Urinary bladder (tissue), 4 donors: ENCODE results near the gene KCNMB3. TPM values are rescaled to one million over a fixed set of nuclear protein-coding genes. Genes with fewer than 3 reads are reported as not detected.
"Not testable (repeated sequence)": the region's sequence is repeated elsewhere in the genome, so short reads cannot be mapped to it uniquely, and the experiment has no call there.

Source experiments
- DNase-seq: peaks from one replicate; pipeline ENCODE4 v3.0.0-alpha.2; 2015; ENCODE audit errors: extremely low spot score
- H3K27ac ChIP-seq: one replicate; pipeline ENCODE4 v1.5.1; 2013; ENCODE audit warnings: low read depth, mild to moderate bottlenecking, moderate library complexity
- H3K36me3 ChIP-seq: one replicate; pipeline ENCODE4 v1.6.1; 2013; ENCODE audit warnings: mild to moderate bottlenecking, moderate library complexity; ENCODE audit not compliant: insufficient read depth
- H3K4me1 ChIP-seq: one replicate; pipeline ENCODE4 v1.6.1; 2013; ENCODE audit warnings: mild to moderate bottlenecking, moderate library complexity; ENCODE audit not compliant: insufficient read depth
- H3K4me3 ChIP-seq: one replicate; pipeline ENCODE4 v1.5.1; 2013; ENCODE audit warnings: low read depth, low read length
- WGBS: extraction: QIAGEN DNeasy Blood & Tissue Kit; methylation state at CpG from one replicate; pipeline ENCODE4 v1.1.7; 2013; 5-methylcytosine and 5-hydroxymethylcytosine counted together
- polyA plus RNA-seq: library from polyadenylated mRNA; stranded (reverse); fragments of 200-250 nt; gene quantifications from one replicate; pipeline ENCODE4 v1.2.3, GENCODE V29; 2013
- total RNA-seq: library from RNA; depleted of rRNA; stranded (reverse); fragments of >200 nt; gene quantifications from one replicate; pipeline ENCODE4 v1.2.3, GENCODE V29; 2014
- donor health status: healthy with polysubstance abuse.
- donor health status: healthy.

The KCNMB3 gene
- total and polyA plus RNA-seq, 2 donors, result 2.5 to 6.6 TPM

DNA sequence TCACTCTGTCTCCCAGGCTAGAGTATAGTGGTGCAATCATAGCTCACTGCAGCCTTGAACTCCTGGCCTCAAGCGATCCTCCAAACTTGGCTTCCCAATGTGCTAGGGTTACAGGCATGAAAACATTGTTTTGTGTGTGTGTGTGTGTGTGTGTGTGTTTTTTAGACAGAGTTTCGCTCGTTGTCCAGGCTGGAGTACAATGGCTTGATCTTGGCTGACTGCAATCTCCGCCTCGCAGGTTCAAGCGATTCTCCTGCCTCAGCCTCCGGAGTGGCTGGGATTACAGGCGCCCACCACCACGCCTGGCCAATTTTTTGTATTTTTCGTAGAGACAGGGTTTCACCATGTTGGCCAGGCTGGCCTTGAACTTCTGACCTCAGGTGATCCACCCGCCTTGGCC, 6.8 kb upstream of the KCNMB3 start:
- H3K4me3 ChIP-seq, H3K4me1 ChIP-seq, H3K27ac ChIP-seq, DNase-seq, H3K36me3 ChIP-seq: not testable (repeated sequence)
- WGBS, result 96% methylated on average over 11 of the region's 11 CpGs

- H3K27ac ChIP-seq, result no peak overlapping the region
- H3K4me1 ChIP-seq, result no peaks in the 10 kb centered on the region
- H3K4me3 ChIP-seq, result no peak overlapping the region
- 90% methylated on average over 2 of the region's 2 CpGs for WGBS
- no peaks in the 10 kb centered on the region for H3K36me3 ChIP-seq
- DNase-seq, result no peak
Measured at GRCh38 chr3:179256813-179257212, 5.9 kb upstream of the KCNMB3 start.

GRCh38 chr3:179247289-179248015, 3.5 kb downstream of the KCNMB3 start:
- Histone ChIP-seq H3K4me1 (no peaks in the 10 kb centered on the region), H3K36me3 (no peaks in the 10 kb centered on the region), H3K4me3 (no peak overlapping the region), H3K27ac (no peak overlapping the region)
- WGBS, result 96% methylated on average over 3 of the region's 3 CpGs
- DNase-seq, result no peak

DNA sequence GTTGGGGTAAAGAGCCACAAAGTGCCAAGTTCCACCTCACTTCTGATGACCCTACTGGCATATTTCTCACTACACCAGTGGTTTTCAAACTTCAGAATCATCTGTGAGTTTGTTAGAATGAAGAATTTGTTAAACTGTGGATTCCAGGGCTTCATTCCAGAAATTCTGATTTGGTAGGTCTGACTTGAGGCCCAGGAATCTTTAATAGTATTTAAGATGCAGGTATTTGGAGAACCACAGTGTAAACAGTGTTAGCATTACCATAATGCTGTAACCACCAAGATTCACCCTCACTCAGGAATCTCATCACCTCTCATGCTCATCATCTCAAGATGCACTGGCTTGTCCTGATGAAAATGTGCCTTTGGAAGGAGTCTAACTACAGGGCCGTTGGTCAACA, 6.0 kb downstream of the KCNMB3 start:
- no peaks in the 10 kb centered on the region for H3K4me1 ChIP-seq
- no peak for DNase-seq
- H3K36me3 ChIP-seq, result no peaks in the 10 kb centered on the region
- H3K27ac ChIP-seq, result no peak overlapping the region
- H3K4me3 ChIP-seq, result no peak overlapping the region
- 86% methylated on average over 1 of the region's 1 CpG for WGBS

DNA sequence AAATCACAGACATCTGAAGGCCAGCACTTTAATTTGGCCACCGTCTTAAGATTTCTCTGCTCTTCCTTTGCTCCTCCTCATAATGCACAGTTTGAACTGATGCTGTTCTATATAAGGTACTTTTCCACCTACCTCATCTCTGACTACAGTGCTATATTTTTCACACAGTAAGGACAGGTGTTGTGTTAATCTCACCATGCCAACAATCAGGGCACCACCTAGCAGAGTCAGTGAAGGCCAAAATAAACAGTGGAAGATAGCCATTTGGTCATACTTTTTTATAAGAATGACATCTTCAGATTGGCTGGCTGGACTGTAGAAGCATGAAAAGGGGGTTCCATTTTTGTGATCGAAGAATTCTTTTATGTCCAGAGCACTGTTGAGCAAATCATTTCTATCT, 8.1 kb downstream of the KCNMB3 start:
- H3K27ac ChIP-seq, DNase-seq, H3K4me1 ChIP-seq, H3K4me3 ChIP-seq, H3K36me3 ChIP-seq: not testable (repeated sequence)
- 96% methylated on average over 1 of the region's 2 CpGs for WGBS

DNA sequence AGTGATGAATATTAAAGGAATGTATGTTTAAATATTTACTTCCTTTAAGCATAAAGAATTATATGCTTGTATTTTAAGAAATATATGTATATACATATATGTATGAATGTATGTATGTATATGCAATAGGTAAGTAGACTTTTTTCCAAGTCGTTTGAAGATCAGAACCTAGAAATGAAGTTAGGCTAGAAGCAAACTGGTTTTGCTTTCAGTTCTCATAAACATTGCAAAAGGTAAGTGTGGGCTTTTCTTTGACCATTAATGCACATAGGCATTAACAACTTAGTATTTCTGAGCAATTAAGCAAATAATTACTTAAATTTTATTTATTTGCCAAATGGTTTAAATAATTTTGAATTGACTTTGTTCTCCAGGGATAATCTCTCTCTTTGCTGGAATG, 10.6 kb downstream of the KCNMB3 start:
- not testable (repeated sequence) for DNase-seq, H3K4me3 ChIP-seq, H3K4me1 ChIP-seq, H3K27ac ChIP-seq, H3K36me3 ChIP-seq
- WGBS, result 51% methylated on average over 1 of the region's 1 CpG

DNA sequence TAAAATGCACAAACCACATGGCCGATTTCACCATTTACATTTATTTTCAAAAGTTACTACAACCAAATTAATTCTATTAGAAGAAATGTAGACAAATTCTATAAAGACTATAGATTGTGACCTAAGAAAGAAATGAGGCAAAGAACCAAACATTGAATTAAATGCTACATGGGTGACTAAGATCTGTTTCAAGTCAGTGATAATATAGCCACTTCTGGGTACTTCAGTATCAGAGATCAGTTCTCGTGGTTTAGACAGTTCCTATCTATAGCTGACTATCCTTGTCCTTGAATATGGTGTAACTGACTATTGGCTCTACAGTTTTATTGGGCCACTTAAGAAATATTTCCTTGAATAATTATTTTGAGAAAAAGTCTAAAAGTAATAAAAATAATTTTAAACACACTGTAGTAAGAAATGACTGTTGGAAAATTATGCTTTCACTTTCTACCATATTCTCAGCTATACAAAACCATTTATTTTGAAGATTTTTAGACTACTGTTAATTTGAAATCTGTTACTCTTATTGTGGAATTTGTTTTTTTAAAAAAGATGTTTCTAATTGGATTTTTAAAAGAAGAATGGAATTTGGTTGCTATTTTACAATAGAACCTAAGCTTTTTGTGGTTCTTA, 14.1 kb downstream of the KCNMB3 start:
- 92% methylated on average over 2 of the region's 2 CpGs for WGBS
- DNase-seq, result no peak
- Histone ChIP-seq H3K27ac (no peak overlapping the region), H3K4me1 (no peaks in the 10 kb centered on the region), H3K4me3 (no peak overlapping the region), H3K36me3 (peaks cover 3% of the 10 kb centered on the region)

GRCh38 chr3:179234199-179234598, 16.7 kb downstream of the KCNMB3 start:
- WGBS, result 90% methylated on average over 4 of the region's 4 CpGs
- H3K4me1 ChIP-seq, result no peaks in the 10 kb centered on the region
- DNase-seq, result no peak
- no peak overlapping the region for H3K4me3 ChIP-seq
- H3K36me3 ChIP-seq, result peaks cover 3% of the 10 kb centered on the region
- no peak overlapping the region for H3K27ac ChIP-seq

- peaks cover 3% of the 10 kb centered on the region for H3K36me3 ChIP-seq
- no peaks in the 10 kb centered on the region for H3K4me1 ChIP-seq
- WGBS, result 97% methylated on average over 3 of the region's 3 CpGs
- DNase-seq, result no peak
- no peak overlapping the region for H3K4me3 ChIP-seq
- H3K27ac ChIP-seq, result no peak overlapping the region
Measured at GRCh38 chr3:179233043-179233442, 17.9 kb downstream of the KCNMB3 start.

- Histone ChIP-seq H3K27ac (no peak overlapping the region), H3K4me1 (no peaks in the 10 kb centered on the region), H3K4me3 (no peak overlapping the region), H3K36me3 (peaks cover 5% of the 10 kb centered on the region)
- DNase-seq, result no peak
- 72% methylated on average over 5 of the region's 5 CpGs for WGBS
Measured at GRCh38 chr3:179229177-179229576, 21.7 kb downstream of the KCNMB3 start.

- Histone ChIP-seq H3K4me3 (no peak overlapping the region), H3K36me3 (peaks cover 2% of the 10 kb centered on the region), H3K27ac (no peak overlapping the region), H3K4me1 (no peaks in the 10 kb centered on the region)
- 92% methylated on average over 3 of the region's 3 CpGs for WGBS
- no peak for DNase-seq
Measured at GRCh38 chr3:179227349-179227748, 23.6 kb downstream of the KCNMB3 start.

- Histone ChIP-seq H3K27ac (no peak overlapping the region), H3K4me3 (no peak overlapping the region), H3K36me3 (peaks cover 2% of the 10 kb centered on the region), H3K4me1 (no peaks in the 10 kb centered on the region)
- 93% methylated on average over 1 of the region's 1 CpG for WGBS
- DNase-seq, result no peak
Measured at GRCh38 chr3:179224584-179224983, 26.3 kb downstream of the KCNMB3 start.

DNA sequence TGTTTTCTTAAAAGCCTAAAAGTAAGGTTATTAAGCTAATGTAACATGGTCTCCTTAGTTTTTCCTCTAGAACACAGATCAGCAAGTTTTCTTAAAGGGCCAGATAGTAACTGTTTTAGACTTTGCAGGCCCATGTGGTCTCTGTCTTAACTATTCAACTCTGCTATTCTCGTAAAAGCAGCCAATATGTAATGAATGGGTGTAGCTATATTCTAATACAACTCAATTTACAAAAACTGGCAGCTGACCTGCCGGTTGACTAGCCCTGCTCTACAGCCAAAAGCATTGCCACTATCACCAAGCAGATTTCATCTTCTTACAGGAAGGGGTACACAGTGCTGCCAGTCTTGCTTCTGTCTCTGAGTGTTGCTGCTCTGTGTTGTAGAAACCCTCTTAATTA, 27.4 kb downstream of the KCNMB3 start:
- peaks cover 2% of the 10 kb centered on the region for H3K36me3 ChIP-seq
- DNase-seq, result no peak
- 71% methylated on average over 2 of the region's 2 CpGs for WGBS
- no peaks in the 10 kb centered on the region for H3K4me1 ChIP-seq
- H3K27ac ChIP-seq, result no peak overlapping the region
- no peak overlapping the region for H3K4me3 ChIP-seq

- H3K4me3 ChIP-seq, H3K4me1 ChIP-seq, H3K36me3 ChIP-seq, H3K27ac ChIP-seq, DNase-seq: not testable (repeated sequence)
- WGBS, result 88% methylated on average over 1 of the region's 1 CpG
Measured at GRCh38 chr3:179218213-179218612, 32.7 kb downstream of the KCNMB3 start.
